HCT116 (cell line): ENCODE data around the gene TERT. TPM values are rescaled to one million over a fixed set of nuclear protein-coding genes. Genes with fewer than 3 reads are reported as not detected.

Experiments
- ATAC-seq: fragments of 200-7000 bp; cut with Tn5 transposase; 2 replicates; pipeline ENCODE4 v1.9.1; 2020; ENCODE audit warnings: mild to moderate bottlenecking, moderate library complexity
- BruUV-seq: library from RNA; stranded (reverse); fragments of 400-500 nt; replicated peaks from 2 replicates; lab custom pipeline; 2021; lab: Mats Ljungman, UMichigan
- CTCF ChIA-PET: fragments of 300-600 bp; sonication (Branson Sonifier 250); formaldehyde crosslinking; loops from one replicate; lab custom pipeline; 2021; ENCODE audit warnings: antibody characterized with exemption; lab: Charles Lee
- POLR2A ChIA-PET: fragments of 300-600, 350-600 bp; sonication (Branson Sonifier 250); formaldehyde crosslinking; loops from one replicate; lab custom pipeline; 2021; ENCODE audit warnings: antibody characterized with exemption; lab: Charles Lee
- RAD21 ChIA-PET, 2 experiments: fragments of 300-600 bp; sonication (Branson Sonifier 250); formaldehyde crosslinking; loops; one replicate each; lab custom pipeline; 2023; ENCODE audit warnings: low total read pairs in 2 of 2; ENCODE audit not compliant: uncharacterized antibody in 2 of 2, unreplicated experiment in 2 of 2, low non-redundant PET in 1 of 2; lab: Charles Lee
- DNase-seq: peaks from one replicate; pipeline ENCODE4 v3.0.0-alpha.2; 2010; ENCODE audit warnings: low read depth, low spot score
- H2AFZ ChIP-seq: fragments of 200-600 bp; shearing (Covaris generic), sonication (generic); 2 replicates; pipeline ENCODE4 v1.6.1; 2017; ENCODE audit warnings: low read depth, mixed run types, mixed read lengths, antibody characterized with exemption, low read length; ENCODE audit not compliant: poor library complexity, severe bottlenecking
- H3K27ac ChIP-seq: 2 replicates; pipeline ENCODE4 v1.5.1; 2012; ENCODE audit warnings: low read depth, low read length
- H3K27me3 ChIP-seq: fragments of 200-600 bp; sonication (generic); 2 replicates; pipeline ENCODE4 v1.6.1; 2016; ENCODE audit warnings: mixed run types, low read length, mixed read lengths; ENCODE audit not compliant: insufficient read depth
- H3K36me3 ChIP-seq, 2 experiments: fragments of 200-500 bp in 1 of 2; fragments of 200-600 bp in 1 of 2; sonication (Bioruptor generic) in 1 of 2; sonication (generic) in 1 of 2; 2 replicates each; pipeline versions ENCODE4 v1.5.1 to v1.6.1; 2014 to 2016; ENCODE audit warnings: low read length in 2 of 2, inconsistent platforms in 1 of 2, mixed read lengths in 1 of 2, mixed run types in 1 of 2; ENCODE audit not compliant: insufficient read depth in 2 of 2, control insufficient read depth in 1 of 2
- H3K4me1 ChIP-seq, 2 experiments: fragments of 200-600 bp in 1 of 2; sonication (generic) in 1 of 2; 2 replicates each; pipeline versions ENCODE4 v1.5.1 to v1.6.1; 2012 to 2017; ENCODE audit warnings: low read length in 2 of 2, inconsistent platforms in 1 of 2, mild to moderate bottlenecking in 1 of 2, mixed read lengths in 1 of 2, mixed run types in 1 of 2, moderate library complexity in 1 of 2; ENCODE audit not compliant: insufficient read depth in 2 of 2, control insufficient read depth in 1 of 2
- H3K4me2 ChIP-seq: fragments of 200-600 bp; sonication (generic); 2 replicates; pipeline ENCODE4 v1.6.1; 2017; ENCODE audit warnings: mixed run types, low read length, mixed read lengths
- H3K4me3 ChIP-seq, 2 experiments: fragments of 200-600 bp in 1 of 2; sonication (generic) in 1 of 2; replicated peaks in 1 of 2; 2 replicates each; pipeline ENCODE4 v1.5.1; 2011 to 2016; ENCODE audit warnings: low read length in 2 of 2, control low read depth in 1 of 2, low read depth in 1 of 2, mild to moderate bottlenecking in 1 of 2, mixed read lengths in 1 of 2, mixed run types in 1 of 2
- H3K79me2 ChIP-seq: fragments of 200-600 bp; sonication (generic); 2 replicates; pipeline ENCODE4 v1.6.1; 2017; ENCODE audit warnings: mild to moderate bottlenecking, mixed run types, low read length, moderate library complexity, mixed read lengths; ENCODE audit not compliant: insufficient read depth
- H3K9ac ChIP-seq: fragments of 200-600 bp; sonication (generic); 2 replicates; pipeline ENCODE4 v1.6.1; 2016; ENCODE audit warnings: low read length, mixed read lengths
- H3K9me2 ChIP-seq: fragments of 200-600 bp; sonication (generic), shearing (Covaris generic); 2 replicates; pipeline ENCODE4 v1.6.1; 2017; ENCODE audit warnings: mixed run types, mild to moderate bottlenecking, moderate library complexity; ENCODE audit not compliant: insufficient read depth
- H3K9me3 ChIP-seq, 2 experiments: fragments of 200-500 bp in 1 of 2; fragments of 200-600 bp in 1 of 2; sonication (Bioruptor generic) in 1 of 2; sonication (generic) in 1 of 2; 2 replicates each; pipeline ENCODE4 v1.6.1; 2014 to 2017; ENCODE audit warnings: low read length in 2 of 2, mixed read lengths in 2 of 2, inconsistent platforms in 1 of 2, low read depth in 1 of 2, mild to moderate bottlenecking in 1 of 2, mixed run types in 1 of 2, moderate library complexity in 1 of 2; ENCODE audit not compliant: control insufficient read depth in 1 of 2, insufficient read depth in 1 of 2
- H4K20me1 ChIP-seq: fragments of 200-600 bp; sonication (generic), shearing (Covaris generic); 2 replicates; pipeline ENCODE4 v1.6.1; 2017; ENCODE audit warnings: mixed run types, mild to moderate bottlenecking, moderate library complexity; ENCODE audit not compliant: insufficient read depth
- ATF3 ChIP-seq: IDR thresholded peaks from 2 replicates; pipeline ENCODE4 v1.6.1; 2012
- CBX3 ChIP-seq: IDR thresholded peaks from 2 replicates; pipeline ENCODE4 v1.6.1; 2012; ENCODE audit warnings: low read depth
- CEBPB ChIP-seq: IDR thresholded peaks from 2 replicates; pipeline ENCODE4 v1.6.1; 2012; ENCODE audit warnings: low read depth
- CTCF ChIP-seq, 3 experiments: fragments of 200-600 bp in 1 of 3; sonication (generic) in 1 of 3; IDR thresholded peaks in 2 of 3; conservative IDR thresholded peaks in 1 of 3; 2 replicates each; pipeline ENCODE4 v1.5.1; 2012 to 2017; ENCODE audit warnings: low read depth in 2 of 3, low read length in 2 of 3, antibody characterized with exemption in 1 of 3, borderline replicate concordance in 1 of 3, control low read depth in 1 of 3, mild to moderate bottlenecking in 1 of 3, mixed read lengths in 1 of 3, mixed run types in 1 of 3, moderate library complexity in 1 of 3; ENCODE audit not compliant: insufficient read depth in 1 of 3
- EZH2 ChIP-seq: fragments of 200-600 bp; sonication (generic); IDR thresholded peaks from 2 replicates; pipeline ENCODE4 v1.6.1; 2017; ENCODE audit warnings: antibody characterized with exemption, mixed run types
- EZH2phosphoT487 ChIP-seq: fragments of 200-600 bp; IDR thresholded peaks from 2 replicates; pipeline ENCODE4 v1.6.1; 2018; ENCODE audit warnings: antibody characterized with exemption, borderline replicate concordance
- FOSL1 ChIP-seq: IDR thresholded peaks from 2 replicates; pipeline ENCODE4 v1.6.1; 2012; ENCODE audit warnings: low read depth
- JUND ChIP-seq: IDR thresholded peaks from 2 replicates; pipeline ENCODE4 v1.6.1; 2012
- MAX ChIP-seq: IDR thresholded peaks from 2 replicates; pipeline ENCODE4 v1.6.1; 2012
- POLR2A ChIP-seq: IDR thresholded peaks from 2 replicates; pipeline ENCODE4 v1.7.0; 2011; ENCODE audit warnings: borderline replicate concordance; ENCODE audit not compliant: insufficient read depth, insufficient read length; ENCODE audit errors: extremely low read depth
- POLR2AphosphoS5 ChIP-seq: IDR thresholded peaks from 2 replicates; pipeline ENCODE4 v1.6.1; 2011; ENCODE audit warnings: mild to moderate bottlenecking, low read depth, low read length, moderate library complexity
- RAD21 ChIP-seq: IDR thresholded peaks from 2 replicates; pipeline ENCODE4 v1.6.1; 2012; ENCODE audit warnings: low read depth, mild to moderate bottlenecking
- REST ChIP-seq: IDR thresholded peaks from 2 replicates; pipeline ENCODE4 v1.6.1; 2012; ENCODE audit warnings: low read depth
- SIN3A ChIP-seq: IDR thresholded peaks from 2 replicates; pipeline ENCODE4 v1.6.1; 2012; ENCODE audit warnings: low read depth
- SP1 ChIP-seq: IDR thresholded peaks from 2 replicates; pipeline ENCODE4 v1.6.1; 2012; ENCODE audit warnings: low read depth
- SRF ChIP-seq: IDR thresholded peaks from 2 replicates; pipeline ENCODE4 v1.6.1; 2012; ENCODE audit warnings: low read depth
- TCF7L2 ChIP-seq: IDR thresholded peaks from 2 replicates; pipeline ENCODE4 v1.7.0; 2011; ENCODE audit warnings: borderline replicate concordance, inconsistent platforms; ENCODE audit not compliant: insufficient read depth, insufficient read length; ENCODE audit errors: extremely low read depth
- ZFX ChIP-seq: fragments of 450-650 bp; IDR thresholded peaks from 2 replicates; pipeline ENCODE4 v1.6.1; 2017
- intact Hi-C: fragments of 100-400 bp; cut with micrococcal nuclease; formaldehyde crosslinking; loops from 2 replicates; pipeline ENCODE4 v1.10.0; 2022
- total RNA-seq: library from RNA; stranded (reverse); gene quantifications from one replicate; pipeline ENCODE4 v1.2.1, GENCODE V29; 2021; ENCODE audit not compliant: unreplicated experiment

TERT gene
- total RNA-seq, 1 experiment from 2014 or later: 6.9 TPM

GRCh38 chr5:1253456-1254105, 41.3 kb downstream of the TERT start:
- BruUV-seq: no TSS peak
- no peaks in the 10 kb centered on the region for H3K79me2 ChIP-seq
- ATAC-seq: no peak
- no peak overlapping the region for H2AFZ ChIP-seq
- no peaks in the 10 kb centered on the region for H4K20me1 ChIP-seq
- intact Hi-C loops: no loop called here
- POLR2A ChIA-PET: no interaction called here
- no peak overlapping the region for H3K4me3 ChIP-seq
- CTCF ChIA-PET: no interaction called here
- RAD21 ChIA-PET: no interaction called here
- H3K4me2 ChIP-seq: no peak overlapping the region
- no peak overlapping the region for H3K9ac ChIP-seq
- H3K36me3 ChIP-seq: no peaks in the 10 kb centered on the region
- H3K27ac ChIP-seq: no peak overlapping the region
- no peak for DNase-seq
- H3K4me1 ChIP-seq: peaks cover 0 to 2% of the 10 kb centered on the region in 2 experiments; a peak in 1 of 4 replicates
- H3K27me3 ChIP-seq: no peaks in the 10 kb centered on the region
- no peaks in the 10 kb centered on the region for H3K9me2 ChIP-seq
- TF ChIP-seq TCF7L2 (no peak), SRF (no peak), EZH2 (no peak), CTCF (IDR thresholded peaks at IDR 0.05 in 2 of 3, conservative IDR thresholded peaks at IDR 0.05 in 1 of 3; ENCODE audit: borderline replicate concordance in 1 of 3, insufficient read depth in 1 of 3, low read depth in 2 of 3, low read length in 2 of 3) (no peak), POLR2AphosphoS5 (no peak), MAX (no peak), FOSL1 (no peak), ATF3 (no peak), JUND (no peak), EZH2phosphoT487 (no peak), REST (no peak), SIN3A (no peak), CEBPB (no peak), POLR2A (no peak), ZFX (no peak), RAD21 (no peak), CBX3 (no peak), SP1 (no peak)
- H3K9me3 ChIP-seq: no peaks in the 10 kb centered on the region
